ENCODE measurements around the gene RNF217.

RNF217 gene

DNA sequence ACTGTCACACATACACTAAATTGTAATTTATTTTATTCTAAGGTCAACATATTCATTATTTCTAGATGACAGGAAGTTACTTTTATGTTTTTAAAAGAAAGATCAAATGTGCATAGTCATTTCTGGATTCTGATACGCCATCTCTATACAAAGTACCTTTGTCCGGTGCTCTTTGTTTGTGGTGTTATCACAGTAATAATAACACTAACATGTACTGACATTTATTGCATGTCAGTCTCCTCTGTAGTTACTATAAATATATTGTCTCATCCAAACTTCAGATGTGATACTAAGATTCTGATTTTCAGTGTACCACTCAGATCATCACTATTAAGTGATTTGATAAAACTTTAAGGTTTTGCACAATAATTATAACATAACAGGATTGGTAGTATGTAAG lies 101.1 kb downstream of the RNF217 start:
- Histone ChIP-seq H3K27ac (ENCODE audit: low read depth, low read length) (no peak overlapping the region), H3K79me1 (ENCODE audit: low read length) (peaks cover 1% of the 10 kb centered on the region), H2AK5ac (ENCODE audit: low read length) (no peak overlapping the region), H3K14ac (ENCODE audit: low read length) (no peak overlapping the region), H3K9me3 (ENCODE audit: insufficient read depth, low read depth, low read length) (no peaks in the 10 kb centered on the region), H2BK120ac (ENCODE audit: insufficient read depth, low read length, poor library complexity) (no peak overlapping the region), H4K8ac (ENCODE audit: low read depth, low read length) (no peak overlapping the region), H4K12ac (ENCODE audit: low read depth, low read length) (no peak overlapping the region), H3K23ac (ENCODE audit: low read length) (no peak overlapping the region), H3K27me3 (ENCODE audit: insufficient read depth, low read length) (no peaks in the 10 kb centered on the region), H4K91ac (ENCODE audit: low read depth, low read length) (no peak overlapping the region), H3K18ac (ENCODE audit: low read length) (no peak overlapping the region), H3K4me2 (ENCODE audit: low read length) (no peak overlapping the region), H3K36me3 (ENCODE audit: control insufficient read depth in 1 of 2, insufficient read depth in 2 of 2, low read length in 2 of 2) (peaks cover 1 to 2% of the 10 kb centered on the region in 2 experiments), H3K4ac (ENCODE audit: low read depth, low read length) (no peak overlapping the region), H2BK12ac (ENCODE audit: low read length) (no peak overlapping the region), H3K79me2 (ENCODE audit: control insufficient read depth, insufficient read depth, low read length, poor library complexity) (peaks cover 2% of the 10 kb centered on the region), H2AFZ (ENCODE audit: insufficient read depth, low read length, poor library complexity) (no peak overlapping the region), H3K4me1 (ENCODE audit: control insufficient read depth in 1 of 2, insufficient read depth in 2 of 2, low read length in 2 of 2) (peaks cover 2 to 7% of the 10 kb centered on the region in 2 experiments), H3K4me3 (ENCODE audit: low read depth, low read length) (no peak overlapping the region), H3K9ac (ENCODE audit: low read length) (no peak overlapping the region), H2BK5ac (ENCODE audit: low read depth, low read length, poor library complexity) (no peak overlapping the region)
- DNase-seq = no peak
- WGBS (ENCODE audit: extremely low coverage, insufficient coverage, insufficient read length) = no CpG with 5 or more reads among the region's 2 CpGs

DNA sequence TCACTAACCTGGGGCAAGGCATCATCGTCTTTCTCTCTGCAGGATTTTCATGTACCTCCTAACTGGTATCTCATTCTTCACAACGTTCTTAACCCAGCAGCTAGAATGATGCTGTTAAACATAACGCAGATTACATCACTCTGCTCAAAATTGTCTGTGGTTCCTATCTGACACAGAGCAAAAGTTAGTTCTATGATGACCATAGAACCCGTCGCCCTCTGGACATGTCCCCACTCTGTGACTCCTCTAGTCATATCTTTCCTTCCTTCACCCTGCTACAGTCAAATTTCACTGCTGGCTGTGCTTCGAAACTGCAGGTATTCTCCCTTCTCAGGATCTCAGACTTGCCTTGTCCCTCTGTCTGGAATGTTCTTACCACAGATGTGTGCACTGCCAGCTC lies 103.9 kb downstream of the RNF217 start:
- Histone ChIP-seq H3K9ac (ENCODE audit: low read length) (no peak overlapping the region), H3K27me3 (ENCODE audit: insufficient read depth, low read length) (no peaks in the 10 kb centered on the region), H3K23ac (ENCODE audit: low read length) (no peak overlapping the region), H3K4me3 (ENCODE audit: low read depth, low read length) (no peak overlapping the region), H3K4ac (ENCODE audit: low read depth, low read length) (peak overlapping the region; percentile 44), H2BK12ac (ENCODE audit: low read length) (peak overlapping the region; percentile 45), H3K27ac (ENCODE audit: low read depth, low read length) (no peak overlapping the region), H4K91ac (ENCODE audit: low read depth, low read length) (no peak overlapping the region), H3K18ac (ENCODE audit: low read length) (no peak overlapping the region), H4K12ac (ENCODE audit: low read depth, low read length) (no peak overlapping the region), H3K4me2 (ENCODE audit: low read length) (no peak overlapping the region), H4K8ac (ENCODE audit: low read depth, low read length) (no peak overlapping the region), H2AFZ (ENCODE audit: insufficient read depth, low read length, poor library complexity) (no peak overlapping the region), H3K14ac (ENCODE audit: low read length) (no peak overlapping the region), H3K79me1 (ENCODE audit: low read length) (no peaks in the 10 kb centered on the region), H3K9me3 (ENCODE audit: insufficient read depth, low read depth, low read length) (no peaks in the 10 kb centered on the region), H2BK5ac (ENCODE audit: low read depth, low read length, poor library complexity) (no peak overlapping the region), H3K4me1 (ENCODE audit: control insufficient read depth in 1 of 2, insufficient read depth in 2 of 2, low read length in 2 of 2) (peaks cover 2 to 7% of the 10 kb centered on the region in 2 experiments), H3K79me2 (ENCODE audit: control insufficient read depth, insufficient read depth, low read length, poor library complexity) (peaks cover 2% of the 10 kb centered on the region), H2AK5ac (ENCODE audit: low read length) (no peak overlapping the region), H2BK120ac (ENCODE audit: insufficient read depth, low read length, poor library complexity) (no peak overlapping the region), H3K36me3 (ENCODE audit: control insufficient read depth in 1 of 2, insufficient read depth in 2 of 2, low read length in 2 of 2) (no peaks in the 10 kb centered on the region)
- no CpG with 5 or more reads among the region's 6 CpGs for WGBS (ENCODE audit: extremely low coverage, insufficient coverage, insufficient read length)
- DNase-seq = no peak

DNA sequence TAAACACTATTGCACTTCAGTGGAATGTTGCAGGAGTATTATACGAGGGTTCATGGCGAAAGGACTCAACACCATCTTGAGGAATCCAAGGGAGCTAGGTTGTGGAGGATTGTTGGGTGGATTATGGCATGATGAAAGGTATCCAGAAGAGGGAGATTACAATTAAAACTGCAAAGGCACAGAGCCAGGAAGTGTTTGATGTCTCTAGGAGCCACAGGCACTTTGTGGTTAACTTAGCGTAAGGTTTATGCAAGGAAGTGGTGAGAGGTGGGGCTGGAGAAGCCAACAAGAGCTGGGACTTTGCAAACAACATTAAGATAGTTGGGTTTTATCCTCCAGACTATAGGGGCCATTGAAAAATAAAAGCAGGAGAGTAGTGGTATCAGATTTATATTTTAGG lies 104.7 kb downstream of the RNF217 start:
- Histone ChIP-seq H3K4me1 (ENCODE audit: control insufficient read depth in 1 of 2, insufficient read depth in 2 of 2, low read length in 2 of 2) (peaks cover 2 to 7% of the 10 kb centered on the region in 2 experiments), H4K12ac (ENCODE audit: low read depth, low read length) (no peak overlapping the region), H4K8ac (ENCODE audit: low read depth, low read length) (no peak overlapping the region)

DNA sequence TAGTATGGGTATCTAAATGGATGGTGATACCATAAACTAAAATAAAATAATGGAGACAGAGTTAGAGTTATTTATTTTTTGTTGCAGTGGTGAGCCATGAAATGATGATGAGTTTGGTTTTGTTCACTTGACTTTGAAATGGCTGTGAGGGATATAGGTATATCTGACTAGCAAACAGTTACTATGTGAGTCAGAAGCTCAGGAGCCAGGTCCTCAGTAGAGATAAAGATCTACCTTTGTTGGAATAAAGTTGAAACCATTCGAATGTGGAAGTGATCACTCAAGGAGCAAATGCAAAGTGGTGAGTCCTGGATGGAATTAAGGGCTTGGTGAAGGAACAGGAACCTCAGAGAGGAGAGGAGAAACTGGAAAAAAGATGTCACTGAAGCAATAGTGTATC lies 105.3 kb downstream of the RNF217 start:
- Histone ChIP-seq H3K4me2 (ENCODE audit: low read length) (no peak overlapping the region), H2AFZ (ENCODE audit: insufficient read depth, low read length, poor library complexity) (no peak overlapping the region), H3K27me3 (ENCODE audit: insufficient read depth, low read length) (no peaks in the 10 kb centered on the region), H3K79me1 (ENCODE audit: low read length) (no peaks in the 10 kb centered on the region), H2BK120ac (ENCODE audit: insufficient read depth, low read length, poor library complexity) (no peak overlapping the region), H3K23ac (ENCODE audit: low read length) (no peak overlapping the region), H2BK12ac (ENCODE audit: low read length) (no peak overlapping the region), H3K4ac (ENCODE audit: low read depth, low read length) (no peak overlapping the region), H4K91ac (ENCODE audit: low read depth, low read length) (no peak overlapping the region), H3K18ac (ENCODE audit: low read length) (no peak overlapping the region), H2BK5ac (ENCODE audit: low read depth, low read length, poor library complexity) (no peak overlapping the region), H3K9me3 (ENCODE audit: insufficient read depth, low read depth, low read length) (no peaks in the 10 kb centered on the region), H4K12ac (ENCODE audit: low read depth, low read length) (no peak overlapping the region), H3K4me3 (ENCODE audit: low read depth, low read length) (no peak overlapping the region), H3K27ac (ENCODE audit: low read depth, low read length) (no peak overlapping the region), H3K36me3 (ENCODE audit: control insufficient read depth in 1 of 2, insufficient read depth in 2 of 2, low read length in 2 of 2) (no peaks in the 10 kb centered on the region), H2AK5ac (ENCODE audit: low read length) (no peak overlapping the region), H3K9ac (ENCODE audit: low read length) (no peak overlapping the region), H3K79me2 (ENCODE audit: control insufficient read depth, insufficient read depth, low read length, poor library complexity) (peaks cover 2% of the 10 kb centered on the region), H3K14ac (ENCODE audit: low read length) (no peak overlapping the region), H4K8ac (ENCODE audit: low read depth, low read length) (no peak overlapping the region), H3K4me1 (ENCODE audit: control insufficient read depth in 1 of 2, insufficient read depth in 2 of 2, low read length in 2 of 2) (peaks cover 2 to 7% of the 10 kb centered on the region in 2 experiments)
- no peak for DNase-seq
- WGBS (ENCODE audit: extremely low coverage, insufficient coverage, insufficient read length) = no CpG with 5 or more reads among the region's 1 CpG

More for the DNA sequence above, 104.7 kb downstream of the RNF217 start:
- WGBS (ENCODE audit: extremely low coverage, insufficient coverage, insufficient read length) = no CpG with 5 or more reads among the region's 3 CpGs
- H2BK120ac ChIP-seq (ENCODE audit: insufficient read depth, low read length, poor library complexity) = no peak overlapping the region
- no peak overlapping the region for H3K18ac ChIP-seq (ENCODE audit: low read length)
- H2BK5ac ChIP-seq (ENCODE audit: low read depth, low read length, poor library complexity) = no peak overlapping the region
- H3K4me2 ChIP-seq (ENCODE audit: low read length) = no peak overlapping the region
- no peak overlapping the region for H4K91ac ChIP-seq (ENCODE audit: low read depth, low read length)
- H3K4me3 ChIP-seq (ENCODE audit: low read depth, low read length) = no peak overlapping the region
- H3K36me3 ChIP-seq (ENCODE audit: control insufficient read depth in 1 of 2, insufficient read depth in 2 of 2, low read length in 2 of 2) = no peaks in the 10 kb centered on the region
- no peak overlapping the region for H3K23ac ChIP-seq (ENCODE audit: low read length)
- no peak overlapping the region for H2AFZ ChIP-seq (ENCODE audit: insufficient read depth, low read length, poor library complexity)
- no peak overlapping the region for H3K9ac ChIP-seq (ENCODE audit: low read length)
- H2AK5ac ChIP-seq (ENCODE audit: low read length) = no peak overlapping the region
- no peak for DNase-seq
- no peak overlapping the region for H2BK12ac ChIP-seq (ENCODE audit: low read length)
- no peaks in the 10 kb centered on the region for H3K27me3 ChIP-seq (ENCODE audit: insufficient read depth, low read length)
- no peak overlapping the region for H3K14ac ChIP-seq (ENCODE audit: low read length)
- no peaks in the 10 kb centered on the region for H3K79me1 ChIP-seq (ENCODE audit: low read length)
- H3K9me3 ChIP-seq (ENCODE audit: insufficient read depth, low read depth, low read length) = no peaks in the 10 kb centered on the region
- no peak overlapping the region for H3K27ac ChIP-seq (ENCODE audit: low read depth, low read length)
- H3K4ac ChIP-seq (ENCODE audit: low read depth, low read length) = no peak overlapping the region
- H3K79me2 ChIP-seq (ENCODE audit: control insufficient read depth, insufficient read depth, low read length, poor library complexity) = peaks cover 2% of the 10 kb centered on the region
